NCI-H146 treated with DMSO at 0.1 percent for 48 hours (cell line): Measurements from ENCODE around the gene DISC1.

Source experiments
- DNase-seq: peaks from one replicate; lab custom pipeline; 2025; ENCODE audit not compliant: unreplicated experiment; lab: John Stamatoyannopoulos, UW

Gene DISC1

DNA sequence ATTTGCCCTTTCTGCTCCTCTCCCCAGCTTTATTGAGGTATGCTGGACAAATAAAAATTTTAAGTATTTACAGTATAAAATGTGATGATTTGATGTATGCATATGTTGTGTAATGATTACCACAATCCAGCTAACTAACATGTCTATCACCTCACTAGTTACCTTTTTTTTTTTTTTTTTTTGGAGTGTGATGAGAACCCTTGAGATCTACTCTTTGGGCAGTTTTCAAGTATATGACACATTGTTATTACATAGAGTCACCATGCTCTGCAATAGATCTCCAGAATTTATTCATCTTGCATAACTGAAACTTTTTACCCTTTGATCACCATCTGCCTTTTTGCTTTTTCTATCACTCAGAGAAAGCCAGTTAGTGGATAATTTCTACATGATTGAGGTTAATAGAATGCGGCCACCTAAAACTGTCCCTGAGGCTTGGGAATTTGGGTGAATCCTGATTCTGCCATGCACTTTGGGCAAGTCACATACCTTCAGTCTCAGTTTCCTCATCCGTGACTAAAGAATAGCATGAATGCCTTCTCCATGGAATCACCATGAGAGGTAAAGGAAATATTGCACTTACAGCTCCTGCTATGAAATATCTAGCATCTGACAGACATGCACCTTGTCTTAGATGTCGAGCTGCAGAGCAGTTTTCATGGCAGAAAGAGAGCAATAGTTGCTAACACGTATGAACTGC is 295.2 kb downstream of the DISC1 start:
- no peak for DNase-seq

GRCh38 chr1:231923491-231924041 is 297.0 kb downstream of the DISC1 start:
- peak; percentile 9 for DNase-seq

DNA sequence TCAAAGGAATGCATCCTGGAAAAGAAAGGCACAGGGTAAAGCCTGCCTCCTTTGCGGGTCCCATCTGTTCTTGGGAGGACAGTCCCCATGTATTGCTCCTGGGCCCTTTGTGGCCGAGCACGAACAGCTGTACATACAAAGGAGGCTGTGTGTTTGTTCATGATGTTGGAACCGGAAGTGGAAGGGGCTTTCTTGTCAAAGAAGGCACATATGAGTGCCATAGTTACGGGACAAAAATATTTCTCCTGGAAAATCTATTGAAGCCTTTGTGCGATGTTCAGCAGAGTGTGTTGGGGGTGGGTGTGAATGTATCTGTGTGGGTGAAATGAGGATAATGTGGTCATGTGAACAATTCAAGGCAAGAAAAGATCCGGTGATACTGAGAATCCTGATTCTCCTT is 297.6 kb downstream of the DISC1 start:
- DNase-seq, result peak; percentile 97

GRCh38 chr1:231925864-231926263 is 299.3 kb downstream of the DISC1 start:
- DNase-seq, result no peak

- no peak for DNase-seq
These were observed 299.8 kb downstream of the DISC1 start for GRCh38 chr1:231926340-231926739.

DNA sequence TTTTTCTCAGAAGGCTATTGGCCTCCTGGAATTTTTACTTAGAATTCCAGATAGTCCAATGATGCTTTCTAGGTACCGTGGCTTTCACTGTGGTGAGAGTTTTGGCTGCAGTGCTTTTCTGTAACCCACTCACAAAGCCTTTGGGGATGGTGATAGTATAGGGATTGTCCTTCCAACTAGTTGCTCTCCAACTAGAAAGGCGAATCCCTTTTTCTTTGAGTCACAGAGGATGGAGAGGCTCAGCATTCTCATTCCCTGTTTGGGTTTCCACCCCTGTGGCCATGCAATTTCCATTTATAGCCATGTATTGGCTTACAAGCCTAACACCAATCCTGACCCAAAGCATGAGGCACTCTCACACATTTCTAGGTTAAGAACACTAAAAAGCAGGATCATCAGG is 300.3 kb downstream of the DISC1 start:
- DNase-seq, result no peak

DNA sequence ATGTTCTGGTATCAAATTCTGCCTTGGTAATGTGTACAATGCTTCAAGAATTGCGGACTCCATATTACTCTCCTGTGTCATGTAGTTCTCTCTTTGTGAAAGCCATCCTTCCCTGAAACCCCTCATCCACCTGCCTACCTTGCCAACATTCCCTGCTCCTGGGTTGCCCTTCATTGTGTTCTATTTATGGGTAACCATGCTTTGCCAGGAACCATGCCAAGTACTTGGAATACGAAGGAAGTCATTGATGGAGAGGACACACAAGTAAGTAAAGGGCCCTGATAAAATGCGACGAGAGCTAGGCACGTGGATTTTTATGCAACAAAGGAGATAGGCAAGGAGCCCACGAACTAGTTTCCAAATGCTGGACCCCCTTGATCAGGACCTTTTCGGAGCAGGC is 300.8 kb downstream of the DISC1 start:
- no peak for DNase-seq

- DNase-seq, result peak; percentile 59
These were observed 302.7 kb downstream of the DISC1 start for GRCh38 chr1:231929311-231929710.

GRCh38 chr1:231930257-231930947 is 303.8 kb downstream of the DISC1 start:
- peak; percentile 10 for DNase-seq

DNA sequence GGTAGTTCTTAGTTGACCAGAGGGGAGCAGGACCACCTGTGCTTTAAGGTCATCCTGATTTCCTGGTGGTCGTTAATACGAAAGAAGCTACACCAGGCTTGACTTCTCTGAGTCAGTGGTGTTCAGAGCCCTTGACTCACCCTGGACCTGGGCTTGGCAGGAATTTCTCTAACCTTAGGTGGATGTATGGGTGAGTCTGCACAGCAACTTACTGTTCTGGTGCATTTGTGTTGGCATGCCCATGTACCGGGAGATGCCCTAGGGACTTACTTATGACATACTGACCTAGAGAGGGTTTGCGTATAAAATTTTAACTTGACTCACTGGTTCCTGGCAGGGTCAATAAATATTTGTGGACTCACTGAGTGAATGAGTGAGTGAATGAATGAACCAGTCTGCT is 304.6 kb downstream of the DISC1 start:
- no peak for DNase-seq

GRCh38 chr1:231931846-231932454 is 305.4 kb downstream of the DISC1 start:
- peak; percentile 1 for DNase-seq

GRCh38 chr1:231933711-231934626 is 307.4 kb downstream of the DISC1 start:
- peak; percentile 50 for DNase-seq

DNA sequence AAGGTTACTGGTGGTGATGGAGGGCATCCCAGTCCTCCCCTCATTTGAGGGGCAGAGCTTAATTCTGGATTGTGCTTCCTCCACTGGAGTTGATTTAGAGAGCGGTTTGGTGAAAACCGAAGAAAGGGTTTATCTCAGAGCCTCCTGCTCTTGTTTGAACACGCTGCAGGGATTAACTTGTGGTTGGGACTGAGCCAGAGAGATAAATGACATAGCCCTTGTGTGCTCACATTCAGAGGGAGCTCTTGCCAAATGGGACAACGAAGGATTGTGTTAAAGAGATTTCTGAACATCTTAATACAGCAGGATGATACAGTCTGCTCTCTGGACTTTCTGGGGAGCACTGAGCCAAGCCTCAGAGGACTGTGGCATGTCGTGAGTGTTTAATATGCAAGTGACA is 308.2 kb downstream of the DISC1 start:
- DNase-seq, result peak; percentile 91

GRCh38 chr1:231935856-231936255 is 309.3 kb downstream of the DISC1 start:
- DNase-seq, result peak; percentile 95

DNA sequence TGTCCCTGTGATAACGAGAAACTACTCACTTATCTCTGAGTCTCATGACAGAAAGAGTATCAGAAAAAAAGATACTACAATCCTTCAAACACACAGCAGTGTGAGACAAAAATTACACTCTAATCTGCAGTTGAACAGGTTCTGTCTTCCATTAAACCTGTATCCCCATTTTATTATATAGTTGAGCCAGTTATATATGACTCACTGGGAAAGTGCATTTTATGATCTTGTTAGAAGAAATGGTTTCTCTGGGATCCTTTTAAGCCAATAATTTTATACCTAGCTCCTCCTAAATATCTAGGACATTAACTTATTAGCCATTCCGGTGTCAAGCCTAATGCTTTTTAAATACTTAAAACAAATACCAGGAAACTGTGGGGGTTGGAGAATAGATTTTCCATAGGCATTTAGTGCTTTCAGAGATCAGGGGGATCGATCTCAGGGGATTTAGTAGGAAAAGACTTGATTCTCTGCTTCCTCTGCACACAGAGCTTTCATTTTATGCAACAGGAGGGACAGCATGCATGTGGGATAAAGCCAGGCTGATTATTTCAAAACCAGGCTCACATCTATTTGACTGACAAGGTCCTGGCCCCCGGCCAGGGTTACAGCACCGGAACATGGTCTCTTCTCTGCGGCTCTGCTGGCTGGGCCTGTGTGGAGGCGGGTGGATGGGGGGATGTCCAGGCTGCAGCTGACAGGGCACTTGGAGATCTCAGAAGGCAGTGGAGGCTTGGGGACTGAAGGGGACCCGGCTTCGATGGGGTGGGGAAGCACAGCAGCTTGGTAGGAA is 310.6 kb downstream of the DISC1 start:
- DNase-seq, result peak; percentile 14

DNA sequence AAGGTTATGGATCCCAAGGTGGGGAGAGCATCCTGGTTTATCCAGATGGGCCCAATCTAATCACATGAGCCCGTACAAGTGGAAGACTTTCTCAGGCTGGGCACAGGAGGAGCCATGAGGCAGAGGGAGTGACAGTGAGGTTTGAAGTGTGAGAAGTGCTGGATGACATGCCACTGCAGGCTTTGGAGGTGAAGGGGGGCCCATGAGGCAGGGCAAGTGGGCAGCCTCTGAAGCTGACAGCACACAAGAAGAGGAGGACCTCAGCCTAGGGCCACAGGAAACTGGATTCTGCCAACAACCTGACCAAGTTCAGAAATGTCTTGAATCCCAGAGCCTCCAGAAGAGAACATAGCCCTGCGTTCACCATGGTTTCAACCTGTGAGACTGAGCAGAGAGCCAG is 311.6 kb downstream of the DISC1 start:
- no peak for DNase-seq

GRCh38 chr1:231938711-231939110 is 312.1 kb downstream of the DISC1 start:
- DNase-seq, result no peak

- no peak for DNase-seq
These were observed 312.5 kb downstream of the DISC1 start for GRCh38 chr1:231939118-231939517.

DNA sequence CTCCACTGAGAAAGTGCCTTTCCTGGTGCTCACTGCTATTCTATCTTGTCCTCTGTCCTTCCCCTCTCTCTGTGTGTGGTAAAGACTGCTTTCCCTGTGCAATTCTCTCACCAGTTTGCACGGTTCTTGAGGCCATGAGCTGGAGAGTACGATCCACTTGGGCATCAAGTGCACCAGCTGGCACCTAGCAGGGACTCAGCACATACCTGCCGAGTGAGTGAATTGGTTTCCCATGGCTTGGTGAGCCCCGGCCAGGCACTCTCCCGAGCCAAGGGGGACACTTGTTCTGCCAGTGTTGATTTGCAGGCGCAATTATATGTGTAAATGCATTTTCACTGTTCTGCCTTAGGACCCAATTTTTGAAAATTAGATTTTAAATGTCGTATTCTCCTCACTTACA is 313.5 kb downstream of the DISC1 start:
- DNase-seq, result no peak

- DNase-seq, result peak; percentile 30
These were observed 314.1 kb downstream of the DISC1 start for GRCh38 chr1:231940701-231941100.
